Measurements from ENCODE around the gene RPS16. TPM values are rescaled to one million over a fixed set of nuclear protein-coding genes. Genes with fewer than 3 reads are reported as not detected.

RPS16 gene
- total and polyA plus RNA-seq, 9 of the 15 experiments (the other 6 are each of a cell fraction or from before 2014, with no cell fraction given), result 82.6 to 3,671 (median 2,204) TPM

DNA sequence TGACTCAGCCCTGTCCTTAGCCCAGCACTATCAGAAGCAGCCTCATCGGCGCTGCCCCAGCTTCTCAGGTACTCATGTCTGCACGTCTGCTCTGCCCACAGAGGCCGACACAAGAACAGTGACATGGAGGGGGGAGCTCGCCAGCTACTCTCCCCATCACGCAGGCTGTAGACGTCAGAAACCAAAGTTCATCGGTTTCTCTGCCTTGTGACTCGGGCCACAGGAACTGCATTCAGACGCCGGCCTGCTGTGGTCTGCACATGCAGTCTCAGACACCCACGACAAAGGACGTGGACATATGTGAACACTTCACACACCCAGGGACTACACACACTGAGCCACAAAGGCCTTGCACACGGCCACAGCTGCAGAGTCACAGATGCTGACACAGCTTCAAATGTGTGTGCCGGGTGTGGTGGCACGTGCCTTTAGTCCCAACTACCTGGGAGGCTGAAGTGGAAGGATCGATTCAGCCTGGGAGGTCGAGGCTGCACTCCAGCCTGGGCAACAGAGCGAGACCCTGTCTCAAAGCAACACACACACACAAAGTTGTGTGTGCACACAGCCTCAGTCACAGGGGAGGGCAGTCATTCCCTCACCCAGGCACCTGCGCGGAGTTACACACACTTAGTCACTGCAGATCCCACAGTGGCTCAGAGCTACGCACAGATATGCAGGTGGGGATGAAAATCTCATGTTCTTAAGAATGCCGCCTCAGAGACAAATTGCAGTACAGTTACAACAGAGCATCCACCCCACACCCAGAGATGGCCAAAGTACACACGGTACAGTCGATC is 34.0 kb downstream of the RPS16 start (continued):
- TF ChIP-seq GATA2 (CRISPR knock-in tag; IDR thresholded peaks at IDR 0.05), result no peak
- no peak for TF ChIP-seq GATAD2A (IDR thresholded peaks at IDR 0.05)
- TF ChIP-seq MYBL2 (IDR thresholded peaks at IDR 0.05; ENCODE audit: low read depth), result no peak
- TF ChIP-seq MYBL2 (CRISPR knock-in tag; IDR thresholded peaks at IDR 0.05; ENCODE audit: borderline replicate concordance), result no peak
- no peak; the same call in 1 of the 2 replicates for TF ChIP-seq CHD2 (IDR thresholded peaks at IDR 0.05; ENCODE audit: low read depth, low read length)
- TF ChIP-seq ZNF408 (CRISPR knock-in tag; IDR thresholded peaks at IDR 0.05; ENCODE audit: low read depth), result no peak
- TF ChIP-seq, protein P1, sequence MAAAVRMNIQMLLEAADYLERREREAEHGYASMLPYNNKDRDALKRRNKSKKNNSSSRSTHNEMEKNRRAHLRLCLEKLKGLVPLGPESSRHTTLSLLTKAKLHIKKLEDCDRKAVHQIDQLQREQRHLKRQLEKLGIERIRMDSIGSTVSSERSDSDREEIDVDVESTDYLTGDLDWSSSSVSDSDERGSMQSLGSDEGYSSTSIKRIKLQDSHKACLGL (CRISPR knock-in tag; IDR thresholded peaks at IDR 0.05; ENCODE audit: borderline replicate concordance, poor library complexity, severe bottlenecking), result no peak
- no peak for TF ChIP-seq GABPB2 (CRISPR knock-in tag; conservative IDR thresholded peaks at IDR 0.05)
- TF ChIP-seq TEAD2 (tag; IDR thresholded peaks at IDR 0.05), result no peak
- no peak for TF ChIP-seq SNIP1 (IDR thresholded peaks at IDR 0.05; ENCODE audit: low read depth)
- no peak for TF ChIP-seq SNRNP70 (optimal IDR thresholded peaks at IDR 0.05; ENCODE audit: low read depth, low read length)
- TF ChIP-seq HMG20B (CRISPR knock-in tag; IDR thresholded peaks at IDR 0.05), result no peak
- TF ChIP-seq CBX1 (IDR thresholded peaks at IDR 0.05; ENCODE audit: low read depth), result no peak
- TF ChIP-seq, protein P2, sequence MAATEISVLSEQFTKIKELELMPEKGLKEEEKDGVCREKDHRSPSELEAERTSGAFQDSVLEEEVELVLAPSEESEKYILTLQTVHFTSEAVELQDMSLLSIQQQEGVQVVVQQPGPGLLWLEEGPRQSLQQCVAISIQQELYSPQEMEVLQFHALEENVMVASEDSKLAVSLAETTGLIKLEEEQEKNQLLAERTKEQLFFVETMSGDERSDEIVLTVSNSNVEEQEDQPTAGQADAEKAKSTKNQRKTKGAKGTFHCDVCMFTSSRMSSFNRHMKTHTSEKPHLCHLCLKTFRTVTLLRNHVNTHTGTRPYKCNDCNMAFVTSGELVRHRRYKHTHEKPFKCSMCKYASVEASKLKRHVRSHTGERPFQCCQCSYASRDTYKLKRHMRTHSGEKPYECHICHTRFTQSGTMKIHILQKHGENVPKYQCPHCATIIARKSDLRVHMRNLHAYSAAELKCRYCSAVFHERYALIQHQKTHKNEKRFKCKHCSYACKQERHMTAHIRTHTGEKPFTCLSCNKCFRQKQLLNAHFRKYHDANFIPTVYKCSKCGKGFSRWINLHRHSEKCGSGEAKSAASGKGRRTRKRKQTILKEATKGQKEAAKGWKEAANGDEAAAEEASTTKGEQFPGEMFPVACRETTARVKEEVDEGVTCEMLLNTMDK (IDR thresholded peaks at IDR 0.05; ENCODE audit: borderline replicate concordance, insufficient read depth, low read depth, low read length, poor library complexity, severe bottlenecking), result no peak
- no peak for TF ChIP-seq PTBP1 (IDR thresholded peaks at IDR 0.05; ENCODE audit: low read depth, low read length)
- TF ChIP-seq GTF2A2 (tag; IDR thresholded peaks at IDR 0.05), result 0 out of 2 replicates have a peak, but pooled peaks have one; percentile 48
- no peak for TF ChIP-seq NR2C1 (IDR thresholded peaks at IDR 0.05)
- no peak for TF ChIP-seq NR2C1 (tag; IDR thresholded peaks at IDR 0.05)
- TF ChIP-seq NFE2L1 (tag; IDR thresholded peaks at IDR 0.05; ENCODE audit: borderline replicate concordance, low read depth), result no peak
- no peak for TF ChIP-seq SAFB (IDR thresholded peaks at IDR 0.05; ENCODE audit: borderline replicate concordance, low read depth, low read length)
- TF ChIP-seq CBX5 (IDR thresholded peaks at IDR 0.05; ENCODE audit: borderline replicate concordance, low read depth), result no peak
- TF ChIP-seq ZBTB17 (CRISPR knock-in tag; IDR thresholded peaks at IDR 0.05), result peak; percentile 75
- TF ChIP-seq, protein P3, sequence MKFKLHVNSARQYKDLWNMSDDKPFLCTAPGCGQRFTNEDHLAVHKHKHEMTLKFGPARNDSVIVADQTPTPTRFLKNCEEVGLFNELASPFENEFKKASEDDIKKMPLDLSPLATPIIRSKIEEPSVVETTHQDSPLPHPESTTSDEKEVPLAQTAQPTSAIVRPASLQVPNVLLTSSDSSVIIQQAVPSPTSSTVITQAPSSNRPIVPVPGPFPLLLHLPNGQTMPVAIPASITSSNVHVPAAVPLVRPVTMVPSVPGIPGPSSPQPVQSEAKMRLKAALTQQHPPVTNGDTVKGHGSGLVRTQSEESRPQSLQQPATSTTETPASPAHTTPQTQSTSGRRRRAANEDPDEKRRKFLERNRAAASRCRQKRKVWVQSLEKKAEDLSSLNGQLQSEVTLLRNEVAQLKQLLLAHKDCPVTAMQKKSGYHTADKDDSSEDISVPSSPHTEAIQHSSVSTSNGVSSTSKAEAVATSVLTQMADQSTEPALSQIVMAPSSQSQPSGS (CRISPR knock-in tag; IDR thresholded peaks at IDR 0.05), result no peak
- TF ChIP-seq TOE1 (IDR thresholded peaks at IDR 0.05; ENCODE audit: borderline replicate concordance), result no peak
- TF ChIP-seq TOE1 (CRISPR knock-in tag; IDR thresholded peaks at IDR 0.05; ENCODE audit: borderline replicate concordance, low read depth), result 0 out of 2 replicates have a peak, but pooled peaks have one; percentile 70
- TF ChIP-seq CREB1 (IDR thresholded peaks at IDR 0.05), result no peak
- peak; percentile 35; the same call in 1 of the 2 replicates for TF ChIP-seq CREB1 (CRISPR knock-in tag; IDR thresholded peaks at IDR 0.05)

All from K562 (cell line).